SIG-M5 treated with dmso at 0.1 percent for 504 hours (cell line): ENCODE results near the gene TMEM272.

Source experiments
- DNase-seq: peaks from one replicate; lab custom pipeline; 2025; ENCODE audit not compliant: unreplicated experiment; lab: John Stamatoyannopoulos, UW

Gene TMEM272

GRCh38 chr13:51783428-51784094 is 61.4 kb downstream of the TMEM272 start:
- DNase-seq, result no peak

GRCh38 chr13:51782026-51782710 is 62.8 kb downstream of the TMEM272 start:
- DNase-seq, result no peak

- peak; percentile 8 for DNase-seq
Observed at GRCh38 chr13:51781246-51782022, 63.5 kb downstream of the TMEM272 start.

GRCh38 chr13:51780099-51780498 is 64.9 kb downstream of the TMEM272 start:
- no peak for DNase-seq

- DNase-seq, result no peak
Observed at GRCh38 chr13:51778392-51778791, 66.6 kb downstream of the TMEM272 start.

- no peak for DNase-seq
Observed at GRCh38 chr13:51777921-51778320, 67.1 kb downstream of the TMEM272 start.

- DNase-seq, result no peak
Observed at GRCh38 chr13:51776179-51776578, 68.8 kb downstream of the TMEM272 start.

- no peak for DNase-seq
Observed at GRCh38 chr13:51773515-51773914, 71.5 kb downstream of the TMEM272 start.

GRCh38 chr13:51772781-51773180 is 72.2 kb downstream of the TMEM272 start:
- DNase-seq, result no peak

- DNase-seq, result no peak
Observed at GRCh38 chr13:51772105-51772455, 72.9 kb downstream of the TMEM272 start.

- DNase-seq, result no peak
Observed at GRCh38 chr13:51771418-51772104, 73.4 kb downstream of the TMEM272 start.

GRCh38 chr13:51770681-51771417 is 74.1 kb downstream of the TMEM272 start:
- no peak for DNase-seq

GRCh38 chr13:51770160-51770559 is 74.8 kb downstream of the TMEM272 start:
- no peak for DNase-seq

- no peak for DNase-seq
Observed at GRCh38 chr13:51769455-51770127, 75.4 kb downstream of the TMEM272 start.

GRCh38 chr13:51768976-51769375 is 76.0 kb downstream of the TMEM272 start:
- no peak for DNase-seq

- no peak for DNase-seq
Observed at GRCh38 chr13:51768378-51768921, 76.5 kb downstream of the TMEM272 start.

GRCh38 chr13:51767100-51767499 is 77.9 kb downstream of the TMEM272 start:
- no peak for DNase-seq

GRCh38 chr13:51765142-51765515 is 79.8 kb downstream of the TMEM272 start:
- DNase-seq, result no peak

- DNase-seq, result no peak
Observed at GRCh38 chr13:51764184-51765141, 80.5 kb downstream of the TMEM272 start.
